Measurements from ENCODE around the gene NELFA.
A peak's percentile ranks its signal among the peaks of the same experiment; 100 is the strongest.

Gene NELFA

GRCh38 chr4:1972414-1972813 lies 36.4 kb downstream of the NELFA start:
- H3K27ac Mint-ChIP-seq = peak overlapping the region in 1 of 2 donors; percentile 13
- DNase-seq = no peak
- H3K4me1 Mint-ChIP-seq = no peaks in the 10 kb centered on the region
- no peak overlapping the region for H3K4me3 Mint-ChIP-seq
- no peaks in the 10 kb centered on the region for H3K9me3 Mint-ChIP-seq
- no peaks in the 10 kb centered on the region for H3K27me3 Mint-ChIP-seq
- no peak for ATAC-seq

DNA sequence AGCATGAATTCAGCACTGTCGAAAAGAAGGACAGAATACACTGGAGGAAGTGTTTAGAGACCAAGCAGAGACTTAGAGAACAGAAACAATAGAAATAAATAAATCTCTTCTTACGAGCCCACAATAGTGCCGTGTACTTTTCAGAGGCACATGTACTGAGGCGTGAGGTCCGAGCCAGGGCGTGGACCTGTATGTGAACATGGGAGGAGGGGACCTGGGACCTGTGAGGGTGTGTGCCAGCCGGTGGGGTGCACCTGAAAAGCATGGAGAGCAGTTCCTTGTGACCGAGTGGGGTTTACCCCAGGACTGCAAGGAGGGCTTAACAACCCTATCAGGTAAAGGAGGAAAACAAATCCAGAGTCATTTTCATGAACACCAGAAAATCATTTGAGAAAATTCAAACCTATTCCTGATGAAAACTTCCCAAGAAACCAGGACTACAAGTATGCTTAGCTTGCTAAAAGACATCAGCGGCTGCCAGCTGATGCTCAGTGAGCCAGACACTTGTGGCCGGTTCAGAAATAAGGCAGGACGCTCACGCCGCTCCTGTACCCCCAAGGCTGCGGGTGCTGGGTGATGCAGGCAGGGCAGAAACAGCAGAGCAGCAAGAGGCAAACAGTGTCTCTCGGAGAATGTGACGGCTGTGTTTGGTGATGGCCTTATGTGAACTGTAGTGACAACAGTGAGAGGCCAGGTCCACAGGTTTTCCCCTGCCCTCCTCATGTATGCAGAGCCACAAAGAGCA lies 37.1 kb downstream of the NELFA start:
- H3K27me3 Mint-ChIP-seq = no peaks in the 10 kb centered on the region
- H3K27ac Mint-ChIP-seq = peak overlapping the region in 1 of 2 donors; percentile 20
- H3K9me3 Mint-ChIP-seq = no peaks in the 10 kb centered on the region
- no peak overlapping the region for H3K4me3 Mint-ChIP-seq
- no peaks in the 10 kb centered on the region for H3K4me1 Mint-ChIP-seq
- DNase-seq = no peak
- no peak for ATAC-seq

DNA sequence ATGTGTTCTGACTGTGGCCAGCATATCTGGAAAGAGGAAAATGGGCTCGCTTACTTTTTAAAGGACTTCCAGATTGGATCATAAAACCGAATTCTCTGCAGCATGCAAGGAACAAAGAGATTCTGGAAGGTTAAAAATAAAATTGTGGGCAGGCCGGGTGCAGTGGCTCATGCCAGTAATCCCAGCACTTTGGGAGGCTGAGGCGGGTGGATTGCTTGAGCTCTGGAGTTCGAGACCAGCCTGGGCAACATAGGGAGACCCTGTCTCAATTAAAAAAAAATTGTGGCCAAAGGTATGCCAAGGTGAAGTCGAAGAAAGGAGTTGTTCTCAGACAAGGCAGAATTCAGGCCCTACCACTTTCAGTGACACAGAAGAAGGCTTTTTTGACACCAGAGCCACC lies 37.8 kb downstream of the NELFA start:
- no peak for ATAC-seq
- H3K9me3 Mint-ChIP-seq = no peaks in the 10 kb centered on the region

DNA sequence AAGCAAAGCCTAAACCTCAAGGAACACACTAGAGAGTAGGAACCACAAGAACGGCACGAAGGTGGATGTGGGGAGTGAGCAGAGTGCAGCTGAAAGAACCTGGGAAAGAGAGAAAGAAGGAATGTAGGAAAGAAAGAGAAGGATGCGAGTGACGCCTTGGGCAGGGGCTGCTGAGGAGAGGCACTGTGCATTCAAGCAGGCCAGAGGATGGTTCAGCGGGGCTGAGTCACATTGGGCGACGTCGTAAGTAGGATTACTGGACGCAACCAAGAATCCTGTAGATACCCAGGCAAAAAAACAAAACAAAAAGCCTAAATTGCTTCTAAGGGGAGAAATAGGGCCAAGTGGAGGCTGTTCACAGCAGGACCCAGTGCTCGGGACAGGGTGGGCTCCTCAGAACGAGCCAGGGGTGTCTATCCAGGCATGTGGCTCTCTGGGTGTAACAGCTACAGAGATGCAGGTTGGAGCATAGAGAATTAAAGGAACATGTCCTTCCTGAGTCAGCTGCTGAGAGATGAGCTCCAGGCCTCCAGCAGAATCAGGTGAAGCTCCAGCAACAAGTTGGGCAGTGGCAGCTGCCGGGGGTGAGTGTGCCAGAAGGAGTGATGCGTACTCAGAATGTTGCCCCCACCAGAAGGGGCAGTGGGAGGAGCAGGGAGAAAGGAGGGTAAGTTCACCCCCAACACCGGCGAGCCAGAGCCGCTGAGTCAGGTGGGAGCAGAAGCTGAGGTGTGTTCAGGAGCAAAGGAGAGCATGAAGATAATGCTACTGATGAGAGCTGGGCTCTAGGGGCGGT lies 38.6 kb downstream of the NELFA start:
- Mint-ChIP-seq H3K4me3 (peak overlapping the region in 1 of 2 donors; percentile 2), H3K9me3 (peaks cover 0 to 4% of the 10 kb centered on the region in 2 donors), H3K27me3 (no peaks in the 10 kb centered on the region), H3K27ac (peak overlapping the region; percentile 38 to 79), H3K4me1 (no peaks in the 10 kb centered on the region)
- DNase-seq = no peak
- ATAC-seq = no peak

More for the DNA sequence above, 37.8 kb downstream of the NELFA start:
- Mint-ChIP-seq H3K27ac (no peak overlapping the region), H3K27me3 (no peaks in the 10 kb centered on the region), H3K4me1 (no peaks in the 10 kb centered on the region), H3K4me3 (no peak overlapping the region)
- DNase-seq = no peak

DNA sequence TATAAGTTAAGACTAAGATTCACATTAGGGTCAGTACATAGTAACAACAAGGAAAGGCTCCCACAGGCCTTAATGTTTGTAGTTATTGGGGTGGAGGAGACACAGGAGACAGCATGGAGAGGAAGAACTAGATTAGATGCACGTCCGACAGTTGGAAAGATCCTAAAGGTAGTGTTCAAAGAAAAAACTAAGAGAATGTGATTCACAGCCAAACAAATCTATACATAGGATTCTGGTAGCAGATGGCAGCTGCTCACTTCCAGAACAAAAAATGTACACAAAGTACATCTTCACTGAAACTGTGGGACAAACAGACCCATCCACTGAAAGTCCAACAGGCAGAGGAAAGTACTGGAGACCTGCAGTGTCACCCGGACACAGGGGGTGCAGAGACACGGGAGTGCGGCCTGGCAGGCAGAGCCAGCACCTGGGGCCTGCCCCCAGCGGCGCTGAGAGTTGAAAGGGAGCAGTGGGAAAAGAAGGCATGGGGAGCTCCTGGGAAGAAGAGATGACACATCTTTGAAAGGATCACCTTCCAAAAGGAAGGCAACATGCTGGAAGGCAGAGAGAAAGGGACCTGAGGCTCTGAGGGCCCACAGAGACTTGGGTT lies 40.0 kb downstream of the NELFA start:
- Mint-ChIP-seq H3K27me3 (no peaks in the 10 kb centered on the region), H3K4me3 (no peak overlapping the region), H3K27ac (peak overlapping the region in 1 of 2 donors; percentile 92), H3K9me3 (peaks cover 0 to 8% of the 10 kb centered on the region in 2 donors), H3K4me1 (no peaks in the 10 kb centered on the region)
- ATAC-seq = no peak
- DNase-seq = no peak

GRCh38 chr4:1967512-1968149 lies 41.1 kb downstream of the NELFA start:
- no peak for ATAC-seq
- Mint-ChIP-seq H3K4me1 (no peaks in the 10 kb centered on the region), H3K9me3 (peaks cover 0 to 8% of the 10 kb centered on the region in 2 donors), H3K4me3 (no peak overlapping the region), H3K27ac (peak overlapping the region; percentile 15 to 56), H3K27me3 (no peaks in the 10 kb centered on the region)
- no peak for DNase-seq

GRCh38 chr4:1964971-1965370 lies 43.8 kb downstream of the NELFA start:
- no peak for ATAC-seq
- H3K4me3 Mint-ChIP-seq = no peak overlapping the region
- H3K4me1 Mint-ChIP-seq = no peaks in the 10 kb centered on the region
- H3K27me3 Mint-ChIP-seq = no peaks in the 10 kb centered on the region
- no peak for DNase-seq
- H3K9me3 Mint-ChIP-seq = peaks cover 0 to 8% of the 10 kb centered on the region in 2 donors
- H3K27ac Mint-ChIP-seq = no peak overlapping the region

DNA sequence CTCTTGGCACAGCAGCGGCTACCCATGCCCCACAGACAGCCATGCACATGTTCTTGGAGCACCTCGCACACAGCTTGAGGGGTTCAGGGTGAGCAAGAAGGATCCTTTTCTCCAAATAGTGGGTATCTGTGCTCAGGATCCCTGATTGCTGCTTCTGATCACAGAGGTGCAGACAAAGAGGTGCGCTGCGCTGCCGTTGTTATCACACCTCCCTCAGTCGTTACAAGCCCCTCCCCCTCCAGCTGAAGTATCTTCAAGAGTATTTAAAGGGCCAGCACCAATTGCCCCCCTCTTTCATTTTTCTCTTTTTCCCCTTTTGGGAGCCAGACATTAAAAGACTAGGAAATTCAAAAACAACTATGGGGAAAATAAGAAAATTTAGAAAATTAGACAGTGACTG lies 44.3 kb downstream of the NELFA start:
- no peak for ATAC-seq
- Mint-ChIP-seq H3K27me3 (no peaks in the 10 kb centered on the region), H3K4me3 (no peak overlapping the region), H3K9me3 (peaks cover 0 to 8% of the 10 kb centered on the region in 2 donors), H3K27ac (no peak overlapping the region), H3K4me1 (no peaks in the 10 kb centered on the region)
- DNase-seq = no peak

- DNase-seq (no peak), ATAC-seq (no peak)
- Mint-ChIP-seq H3K27me3 (no peaks in the 10 kb centered on the region), H3K4me3 (no peak overlapping the region), H3K4me1 (no peaks in the 10 kb centered on the region), H3K27ac (peak overlapping the region in 1 of 2 donors; percentile 75), H3K9me3 (peaks cover 0 to 8% of the 10 kb centered on the region in 2 donors)
These were observed 45.8 kb downstream of the NELFA start for GRCh38 chr4:1962980-1963379.

GRCh38 chr4:1961563-1961962 lies 47.2 kb downstream of the NELFA start:
- Mint-ChIP-seq H3K4me1 (no peaks in the 10 kb centered on the region), H3K27ac (peak overlapping the region in 1 of 2 donors; percentile 12), H3K27me3 (no peaks in the 10 kb centered on the region), H3K4me3 (no peak overlapping the region), H3K9me3 (peaks cover 0 to 8% of the 10 kb centered on the region in 2 donors)
- DNase-seq = no peak
- no peak for ATAC-seq

GRCh38 chr4:1961038-1961437 lies 47.7 kb downstream of the NELFA start:
- DNase-seq (no peak), ATAC-seq (no peak)
- Mint-ChIP-seq H3K4me3 (no peak overlapping the region), H3K4me1 (no peaks in the 10 kb centered on the region), H3K27me3 (no peaks in the 10 kb centered on the region), H3K9me3 (peaks cover 0 to 8% of the 10 kb centered on the region in 2 donors), H3K27ac (no peak overlapping the region)

GRCh38 chr4:1960170-1960825 lies 48.5 kb downstream of the NELFA start:
- H3K27ac Mint-ChIP-seq = no peak overlapping the region
- no peaks in the 10 kb centered on the region for H3K4me1 Mint-ChIP-seq
- H3K27me3 Mint-ChIP-seq = no peaks in the 10 kb centered on the region
- ATAC-seq (no peak), DNase-seq (no peak)
- no peak overlapping the region for H3K4me3 Mint-ChIP-seq
- peaks cover 0 to 6% of the 10 kb centered on the region in 2 donors for H3K9me3 Mint-ChIP-seq

DNA sequence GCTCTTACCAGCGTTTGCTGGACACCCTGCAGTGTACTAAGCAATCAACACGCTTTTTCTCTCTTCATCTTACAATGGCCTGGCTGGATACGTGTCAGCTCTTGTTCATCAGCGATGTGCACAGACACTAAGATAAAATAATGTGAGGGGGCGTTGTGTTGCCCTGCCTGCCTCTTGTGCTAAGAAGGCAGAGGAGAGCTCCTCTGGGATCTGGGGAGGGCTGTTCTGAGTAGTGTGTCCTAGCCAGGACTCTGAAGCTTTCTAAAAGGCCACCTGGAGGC lies 49.7 kb downstream of the NELFA start:
- Mint-ChIP-seq H3K27ac (no peak overlapping the region), H3K4me1 (no peaks in the 10 kb centered on the region)
- ATAC-seq = no peak

DNA sequence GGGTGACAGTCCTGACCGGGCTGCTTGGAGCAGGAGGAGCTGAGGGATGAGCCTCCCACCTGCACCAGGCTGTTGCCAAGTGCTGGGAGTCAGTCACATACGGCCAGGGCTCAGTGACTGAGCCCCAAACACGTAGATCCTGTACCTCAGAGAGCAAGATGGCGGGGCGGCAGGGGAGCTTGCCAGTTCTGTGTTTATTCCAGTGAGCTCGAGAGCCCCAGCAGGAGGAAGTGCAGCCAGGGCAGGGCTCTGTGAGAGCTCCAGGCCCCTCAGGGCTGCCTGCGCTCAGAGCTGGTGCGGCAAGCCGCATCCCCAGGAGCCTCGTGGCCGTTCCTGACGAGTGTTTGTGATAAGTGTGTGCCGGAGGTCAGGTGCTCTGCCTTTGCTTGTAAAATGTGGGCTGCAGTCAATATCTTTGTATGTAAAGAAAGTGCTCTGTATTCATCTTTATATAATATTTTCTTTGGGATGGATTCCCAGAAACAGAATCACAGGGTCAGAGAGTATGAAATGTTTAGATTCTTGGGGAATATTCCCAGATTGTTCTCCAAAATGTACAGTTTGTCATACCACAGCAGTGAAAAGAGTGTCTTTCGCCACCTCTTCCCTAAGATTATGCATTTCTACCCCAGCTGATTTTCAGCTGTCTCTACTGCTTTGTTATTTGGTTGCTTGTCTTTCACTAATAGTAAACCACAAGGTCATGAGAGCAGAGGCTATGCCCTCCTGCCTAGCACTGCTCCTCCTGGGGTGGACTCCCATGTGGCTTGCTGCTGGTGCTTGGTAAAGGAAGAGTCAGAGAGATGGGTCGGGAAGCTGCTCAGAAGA lies 50.3 kb downstream of the NELFA start:
- no peaks in the 10 kb centered on the region for H3K4me1 Mint-ChIP-seq
- no peaks in the 10 kb centered on the region for H3K9me3 Mint-ChIP-seq
- H3K27ac Mint-ChIP-seq = no peak overlapping the region
- no peaks in the 10 kb centered on the region for H3K27me3 Mint-ChIP-seq
- DNase-seq (no peak), ATAC-seq (no peak)
- no peak overlapping the region for H3K4me3 Mint-ChIP-seq

More for the DNA sequence above, 49.7 kb downstream of the NELFA start:
- no peak overlapping the region for H3K4me3 Mint-ChIP-seq
- no peaks in the 10 kb centered on the region for H3K27me3 Mint-ChIP-seq
- H3K9me3 Mint-ChIP-seq = no peaks in the 10 kb centered on the region
- DNase-seq = no peak

DNA sequence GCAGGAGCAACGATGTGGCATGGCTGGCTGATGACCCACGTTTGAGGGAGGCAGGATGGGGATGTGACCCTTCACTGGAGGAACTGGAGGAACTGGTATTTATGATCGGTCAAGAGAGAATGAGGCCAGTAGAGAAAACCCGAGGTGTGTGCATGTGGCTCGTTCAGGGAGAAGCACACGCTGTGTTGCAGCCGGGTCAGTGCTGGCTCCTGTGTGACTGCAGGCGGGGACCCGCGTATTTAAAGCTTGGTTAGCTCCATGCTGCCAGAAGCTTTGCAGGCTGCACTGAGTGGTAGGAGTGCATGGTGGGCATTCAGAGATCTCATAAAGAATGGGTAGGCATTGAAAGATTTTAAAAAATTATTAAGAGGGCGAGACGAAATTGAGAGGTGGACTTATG lies 52.1 kb downstream of the NELFA start:
- DNase-seq = no peak
- no peak overlapping the region for H3K27ac Mint-ChIP-seq
- ATAC-seq = no peak
- no peaks in the 10 kb centered on the region for H3K9me3 Mint-ChIP-seq
- H3K4me1 Mint-ChIP-seq = no peaks in the 10 kb centered on the region
- no peaks in the 10 kb centered on the region for H3K27me3 Mint-ChIP-seq
- H3K4me3 Mint-ChIP-seq = no peak overlapping the region
